ENCODE measurements around the gene GFPT2. TPM values are rescaled to one million over a fixed set of nuclear protein-coding genes. Genes with fewer than 3 reads are reported as not detected.

The GFPT2 gene
- total and polyA plus RNA-seq, 8 donors: 0.83 to 10.6 (median 4.2) TPM

DNA sequence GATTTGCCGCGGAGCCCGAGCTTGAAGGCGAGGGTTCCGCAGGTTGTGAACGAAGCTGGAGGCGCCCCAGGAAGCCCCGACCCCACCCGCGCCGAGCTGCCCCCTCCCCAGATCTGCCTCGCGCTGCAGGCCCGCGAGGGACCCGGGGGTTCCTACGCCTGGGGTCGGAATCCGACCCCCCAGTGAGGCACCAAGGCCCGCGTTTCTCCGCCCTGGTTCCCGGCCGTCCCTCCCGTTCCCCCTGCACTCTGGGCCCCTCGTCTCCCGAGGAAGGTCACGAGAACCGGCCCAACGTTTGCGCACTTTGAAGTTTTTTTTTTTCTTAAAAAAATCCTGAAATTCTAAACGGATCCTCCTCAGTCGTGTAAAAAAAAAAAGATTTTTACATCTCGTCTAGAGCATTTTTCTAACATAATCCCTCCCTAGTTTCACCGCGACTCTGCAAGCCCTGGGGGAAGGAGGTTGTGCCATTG lies 880 bp upstream of the GFPT2 start:
- TF ChIP-seq, protein P1, sequence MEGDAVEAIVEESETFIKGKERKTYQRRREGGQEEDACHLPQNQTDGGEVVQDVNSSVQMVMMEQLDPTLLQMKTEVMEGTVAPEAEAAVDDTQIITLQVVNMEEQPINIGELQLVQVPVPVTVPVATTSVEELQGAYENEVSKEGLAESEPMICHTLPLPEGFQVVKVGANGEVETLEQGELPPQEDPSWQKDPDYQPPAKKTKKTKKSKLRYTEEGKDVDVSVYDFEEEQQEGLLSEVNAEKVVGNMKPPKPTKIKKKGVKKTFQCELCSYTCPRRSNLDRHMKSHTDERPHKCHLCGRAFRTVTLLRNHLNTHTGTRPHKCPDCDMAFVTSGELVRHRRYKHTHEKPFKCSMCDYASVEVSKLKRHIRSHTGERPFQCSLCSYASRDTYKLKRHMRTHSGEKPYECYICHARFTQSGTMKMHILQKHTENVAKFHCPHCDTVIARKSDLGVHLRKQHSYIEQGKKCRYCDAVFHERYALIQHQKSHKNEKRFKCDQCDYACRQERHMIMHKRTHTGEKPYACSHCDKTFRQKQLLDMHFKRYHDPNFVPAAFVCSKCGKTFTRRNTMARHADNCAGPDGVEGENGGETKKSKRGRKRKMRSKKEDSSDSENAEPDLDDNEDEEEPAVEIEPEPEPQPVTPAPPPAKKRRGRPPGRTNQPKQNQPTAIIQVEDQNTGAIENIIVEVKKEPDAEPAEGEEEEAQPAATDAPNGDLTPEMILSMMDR (IDR thresholded peaks at IDR 0.05): no peak
- intact Hi-C loops (cut with DNase I): no loop called here
- Histone ChIP-seq H3K9me3 (no peaks in the 10 kb centered on the region), H3K27me3 (no peaks in the 10 kb centered on the region), H3K4me3 (peak overlapping the region; percentile 48 to 84 (median 65)), H3K27ac (no peak overlapping the region), H3K36me3 (no peaks in the 10 kb centered on the region), H3K4me1 (peaks cover 3 to 6% (median 5%) of the 10 kb centered on the region in 3 donors)
- 8 to 11% methylated on average over 29 to 36 of the region's 36 CpGs for WGBS, 2 donors
- FAIRE-seq (no peak), ATAC-seq (peak in 2 of 4 donors; percentile 2 to 3), DNase-seq (peak in 1 of 6 donors; percentile 72)

DNA sequence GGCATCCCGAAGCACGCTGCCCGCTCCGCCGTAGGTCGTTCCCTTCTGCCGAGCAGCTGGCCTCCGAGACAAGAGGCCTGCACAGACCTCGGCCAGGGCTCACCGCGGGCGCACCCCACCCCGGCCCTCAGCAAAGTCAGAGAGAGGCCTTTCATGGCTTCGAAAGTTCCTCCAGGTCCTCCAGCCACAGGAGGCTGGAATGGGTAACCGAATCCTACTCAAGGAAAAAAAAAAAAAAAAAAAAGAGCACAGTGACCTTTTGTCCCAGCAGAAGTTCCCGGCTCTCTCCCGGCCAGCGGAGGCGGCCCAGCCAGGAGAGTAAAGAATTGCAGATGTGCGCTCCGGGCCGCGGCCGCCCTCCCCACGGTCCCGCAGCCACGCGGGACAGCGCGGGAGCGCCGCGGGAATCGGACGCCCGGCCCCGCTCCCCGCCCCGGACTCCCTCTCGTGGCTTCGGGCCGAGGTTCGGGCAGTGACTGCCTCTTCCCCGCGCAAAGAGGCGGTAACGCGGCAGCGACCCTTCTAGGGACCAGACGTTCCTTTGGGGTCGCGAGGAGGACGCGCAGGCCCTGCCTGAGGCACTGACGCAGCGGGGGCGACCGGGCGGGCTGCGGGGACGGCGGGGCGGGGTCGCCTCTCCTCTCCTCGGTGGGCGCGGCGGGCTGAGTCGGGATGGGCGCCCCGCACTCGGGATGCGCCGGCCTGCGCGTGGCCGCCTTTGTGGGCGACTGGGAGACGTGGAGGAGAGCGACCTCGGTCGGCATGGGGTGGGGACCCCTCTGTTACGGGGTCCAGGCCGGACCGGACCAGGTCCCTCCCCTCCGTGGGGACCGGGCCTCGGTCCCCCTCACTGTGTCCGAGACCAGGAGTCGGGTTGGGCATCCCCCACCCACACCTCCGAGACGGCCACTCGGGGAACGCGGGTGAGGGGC lies 754 bp downstream of the GFPT2 start:
- Histone ChIP-seq H3K27me3 (no peaks in the 10 kb centered on the region), H3K27ac (no peak overlapping the region), H3K36me3 (no peaks in the 10 kb centered on the region), H3K4me3 (peak overlapping the region; percentile 48 to 84 (median 65)), H3K4me1 (peaks cover 3 to 6% (median 5%) of the 10 kb centered on the region in 3 donors), H3K9me3 (no peaks in the 10 kb centered on the region)
- ATAC-seq (peak in 3 of 4 donors; percentile 4 to 25 (median 12)), FAIRE-seq (no peak), DNase-seq (peak in 3 of 6 donors; percentile 47 to 81 (median 68))
- 13 to 14% methylated on average over 67 to 95 of the region's 95 CpGs for WGBS, 2 donors
- intact Hi-C loops (cut with DNase I): no loop called here
- TF ChIP-seq, protein P1 (IDR thresholded peaks at IDR 0.05): no peak

DNA sequence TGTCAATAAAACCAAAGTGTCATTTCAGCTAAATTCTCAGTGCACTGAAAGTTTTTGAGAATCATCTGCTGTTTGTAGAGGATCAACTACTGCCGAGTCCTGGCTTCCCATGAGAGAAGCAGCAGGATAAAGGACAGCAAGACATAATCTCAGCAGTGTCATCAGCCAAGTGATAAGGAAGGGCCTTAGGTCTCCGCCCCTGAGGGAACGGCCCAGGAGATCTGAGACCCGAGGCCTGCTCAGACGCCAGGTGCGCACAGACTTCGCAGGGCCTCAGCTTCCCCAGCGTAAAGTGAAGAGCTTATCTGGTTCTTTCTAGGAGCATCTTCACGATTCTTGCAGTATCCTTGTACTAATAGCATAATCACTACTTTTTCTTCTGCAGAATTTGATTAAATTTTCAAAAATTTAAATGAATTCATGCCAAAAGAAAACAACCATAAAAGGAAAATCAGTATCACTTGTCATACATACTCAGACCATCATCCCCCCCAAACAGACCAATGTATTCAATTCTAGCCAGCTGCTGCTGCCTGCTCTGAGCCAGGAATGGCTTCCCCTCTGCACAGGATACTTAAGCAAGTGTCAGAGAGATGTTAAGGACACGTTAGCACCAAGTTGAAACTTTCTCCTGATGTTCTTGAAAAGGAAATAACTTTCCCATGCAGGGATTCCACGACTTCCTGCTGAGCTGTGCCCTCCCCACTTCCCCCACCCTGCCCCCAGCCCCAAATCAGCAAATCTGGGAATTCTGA lies 2.2 kb downstream of the GFPT2 start:
- Histone ChIP-seq H3K27ac (no peak overlapping the region), H3K9me3 (no peaks in the 10 kb centered on the region), H3K36me3 (no peaks in the 10 kb centered on the region), H3K4me3 (no peak overlapping the region), H3K4me1 (peaks cover 3 to 6% (median 5%) of the 10 kb centered on the region in 3 donors), H3K27me3 (no peaks in the 10 kb centered on the region)
- intact Hi-C loops (cut with DNase I): no loop called here
- no peak for FAIRE-seq
- WGBS, 2 donors: 84% methylated on average over 11 of the region's 11 CpGs
- TF ChIP-seq, protein P1 (IDR thresholded peaks at IDR 0.05): no peak
- no peak for ATAC-seq
- peak in 1 of 6 donors; percentile 24 for DNase-seq

DNA sequence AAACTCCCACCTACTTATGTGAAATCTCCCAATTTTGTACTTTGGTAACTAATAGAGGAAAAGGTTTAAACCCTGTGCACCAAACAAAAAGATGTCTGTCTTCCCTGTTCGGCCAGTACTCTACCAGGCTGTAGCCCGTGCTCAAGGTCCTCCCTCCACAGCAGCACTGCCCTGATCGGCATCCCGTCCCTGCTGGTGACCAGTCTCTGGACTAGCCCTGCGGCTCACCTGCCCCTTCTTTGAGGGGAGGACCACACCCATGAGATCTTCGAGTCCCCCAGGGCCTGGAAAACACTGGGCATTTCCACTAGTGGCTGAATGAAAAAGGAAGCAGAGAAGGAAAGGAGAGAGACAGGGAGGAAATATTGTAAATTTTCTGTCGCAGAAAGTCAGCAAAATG lies 2.8 kb downstream of the GFPT2 start:
- H3K9me3 ChIP-seq: no peaks in the 10 kb centered on the region
- WGBS, 2 donors: 80 to 86% methylated on average over 7 of the region's 7 CpGs
- DNase-seq: peak in 1 of 6 donors; percentile 33
- no peak for ATAC-seq
- peaks cover 3 to 6% (median 5%) of the 10 kb centered on the region in 3 donors for H3K4me1 ChIP-seq
- no peak overlapping the region for H3K27ac ChIP-seq
- H3K36me3 ChIP-seq: no peaks in the 10 kb centered on the region
- intact Hi-C loops (cut with DNase I): no loop called here
- H3K27me3 ChIP-seq: no peaks in the 10 kb centered on the region
- FAIRE-seq: no peak
- H3K4me3 ChIP-seq: no peak overlapping the region
- TF ChIP-seq, protein P1 (IDR thresholded peaks at IDR 0.05): no peak

Measured in pancreas (tissue), 10 donors.